ENCODE measurements around the gene PMCH.

GRCh38 chr12:102232446-102232845, 34.8 kb upstream of the PMCH start:
- TF ChIP-seq POLR2A (IDR thresholded peaks at IDR 0.05) (no peak), CTCF (IDR thresholded peaks at IDR 0.05) (no peak), EP300 (IDR thresholded peaks at IDR 0.05) (no peak)
